NCI-H345 treated with DMSO at 0.1 percent for 48 hours (cell line): ENCODE results near the gene CCNI.
"Not testable (repeated sequence)": the region's sequence is repeated elsewhere in the genome, so short reads cannot be mapped to it uniquely, and the experiment has no call there.

Experiments used
- DNase-seq: peaks from one replicate; lab custom pipeline; 2025; ENCODE audit not compliant: unreplicated experiment; lab: John Stamatoyannopoulos, UW

Gene CCNI

GRCh38 chr4:77082886-77083608 is 7.3 kb upstream of the CCNI start:
- DNase-seq, result no peak

- DNase-seq, result not testable (repeated sequence)
Measured at GRCh38 chr4:77080806-77081205, 5.0 kb upstream of the CCNI start.

GRCh38 chr4:77079281-77079680 is 3.5 kb upstream of the CCNI start:
- DNase-seq, result no peak

- no peak for DNase-seq
Measured at GRCh38 chr4:77078401-77078800, 2.6 kb upstream of the CCNI start.

- DNase-seq, result no peak
Measured at GRCh38 chr4:77076889-77077635, 1.3 kb upstream of the CCNI start.

- DNase-seq, result no peak
Measured at GRCh38 chr4:77074981-77075855, 571 bp downstream of the CCNI start.

GRCh38 chr4:77074381-77074831 is 1.4 kb downstream of the CCNI start:
- DNase-seq, result no peak

- DNase-seq, result no peak
Measured at GRCh38 chr4:77073981-77074380, 1.8 kb downstream of the CCNI start.

GRCh38 chr4:77073106-77073809 is 2.5 kb downstream of the CCNI start:
- DNase-seq, result no peak

- no peak for DNase-seq
Measured at GRCh38 chr4:77072195-77072753, 3.5 kb downstream of the CCNI start.

GRCh38 chr4:77069514-77069913 is 6.3 kb downstream of the CCNI start:
- not testable (repeated sequence) for DNase-seq

GRCh38 chr4:77065382-77065781 is 10.4 kb downstream of the CCNI start:
- no peak for DNase-seq

GRCh38 chr4:77062856-77063255 is 12.9 kb downstream of the CCNI start:
- no peak for DNase-seq

- DNase-seq, result no peak
Measured at GRCh38 chr4:77052352-77052751, 23.4 kb downstream of the CCNI start.

- no peak for DNase-seq
Measured at GRCh38 chr4:77050962-77051361, 24.8 kb downstream of the CCNI start.

- no peak for DNase-seq
Measured at GRCh38 chr4:77047037-77047436, 28.8 kb downstream of the CCNI start.

- DNase-seq, result no peak
Measured at GRCh38 chr4:77045490-77045889, 30.3 kb downstream of the CCNI start.

- no peak for DNase-seq
Measured at GRCh38 chr4:77044461-77045150, 31.2 kb downstream of the CCNI start.

- DNase-seq, result no peak
Measured at GRCh38 chr4:77043507-77044136, 32.2 kb downstream of the CCNI start.
